Activated CD8-positive, alpha-beta T cell treated with anti-CD3 and anti-CD28 coated beads, Interleukin-2, amount 10 ng/mL, durations not matched to agents 7 days and 5 days (primary cell): ENCODE results near the gene TMEM271. TPM values are rescaled to one million over a fixed set of nuclear protein-coding genes. Genes with fewer than 3 reads are reported as not detected.
A peak's percentile ranks its signal among the peaks of the same experiment; 100 is the strongest.

Experiments used
- ATAC-seq: fragments of 150-1000 bp; cut with Tn5 transposase; one replicate; pipeline ENCODE4 v1.10.0; 2021; ENCODE audit warnings: moderate library complexity
- CTCF ChIA-PET: fragments of 350-600 bp; sonication (Branson Sonifier 250); formaldehyde crosslinking; loops from one replicate; lab custom pipeline; 2021; ENCODE audit warnings: antibody characterized with exemption; lab: Charles Lee
- POLR2A ChIA-PET: fragments of 350-600 bp; sonication (Branson Sonifier 250); formaldehyde crosslinking; loops from one replicate; lab custom pipeline; 2021; ENCODE audit warnings: antibody characterized with exemption; lab: Charles Lee
- DNase-seq: peaks from one replicate; pipeline ENCODE4 v3.0.0-alpha.2; 2020
- H3K27ac Mint-ChIP-seq: one replicate; pipeline ENCODE4 v1.8.0; 2021; ENCODE audit warnings: mild to moderate bottlenecking, mixed read lengths
- H3K27me3 Mint-ChIP-seq: one replicate; pipeline ENCODE4 v1.8.0; 2021; ENCODE audit warnings: low read depth, mixed read lengths
- H3K36me3 Mint-ChIP-seq: one replicate; pipeline ENCODE4 v1.8.0; 2021; ENCODE audit warnings: low read depth, mixed read lengths
- H3K4me1 Mint-ChIP-seq: one replicate; pipeline ENCODE4 v1.8.0; 2021; ENCODE audit warnings: low read depth, mixed read lengths
- H3K4me3 Mint-ChIP-seq: one replicate; pipeline ENCODE4 v1.8.0; 2021; ENCODE audit warnings: mild to moderate bottlenecking, mixed read lengths
- H3K9me3 Mint-ChIP-seq: one replicate; pipeline ENCODE4 v1.8.0; 2022; ENCODE audit warnings: mixed read lengths; ENCODE audit not compliant: insufficient read depth
- total RNA-seq, 2 experiments: library from RNA; stranded (reverse); gene quantifications; one replicate each; pipeline ENCODE4 v1.2.3, GENCODE V29; 2021

Gene TMEM271
- total RNA-seq, 2 experiments from 2014 or later: not detected

- Mint-ChIP-seq H3K4me1 (no peaks in the 10 kb centered on the region), H3K27me3 (no peaks in the 10 kb centered on the region), H3K36me3 (peaks cover 88% of the 10 kb centered on the region), H3K4me3 (no peak overlapping the region), H3K27ac (no peak overlapping the region), H3K9me3 (no peaks in the 10 kb centered on the region)
- CTCF ChIA-PET: no interaction called here
- DNase-seq: no peak
- POLR2A ChIA-PET: no interaction called here
- ATAC-seq: no peak
Observed at GRCh38 chr4:532588-533317, 43.3 kb downstream of the TMEM271 start.

GRCh38 chr4:531721-532565 lies 44.2 kb downstream of the TMEM271 start:
- DNase-seq (no peak), ATAC-seq (no peak)
- Mint-ChIP-seq H3K4me3 (no peak overlapping the region), H3K36me3 (peaks cover 88% of the 10 kb centered on the region), H3K9me3 (no peaks in the 10 kb centered on the region), H3K27me3 (no peaks in the 10 kb centered on the region), H3K4me1 (no peaks in the 10 kb centered on the region), H3K27ac (no peak overlapping the region)
- POLR2A ChIA-PET: no interaction called here
- CTCF ChIA-PET: no interaction called here

- Mint-ChIP-seq H3K36me3 (peaks cover 85% of the 10 kb centered on the region), H3K27me3 (no peaks in the 10 kb centered on the region), H3K4me1 (no peaks in the 10 kb centered on the region), H3K27ac (no peak overlapping the region), H3K4me3 (no peak overlapping the region), H3K9me3 (no peaks in the 10 kb centered on the region)
- ATAC-seq (no peak), DNase-seq (no peak)
- POLR2A ChIA-PET: no interaction called here
- CTCF ChIA-PET: no interaction called here
Observed at GRCh38 chr4:531076-531475, 45.0 kb downstream of the TMEM271 start.

GRCh38 chr4:530017-530781 lies 45.9 kb downstream of the TMEM271 start:
- DNase-seq: no peak
- Mint-ChIP-seq H3K27me3 (no peaks in the 10 kb centered on the region), H3K36me3 (peaks cover 86% of the 10 kb centered on the region), H3K27ac (no peak overlapping the region), H3K9me3 (no peaks in the 10 kb centered on the region), H3K4me1 (no peaks in the 10 kb centered on the region), H3K4me3 (no peak overlapping the region)
- ChIA-PET POLR2A (no interaction called here), CTCF (no interaction called here)
- ATAC-seq: no peak

GRCh38 chr4:529563-529962 lies 46.5 kb downstream of the TMEM271 start:
- Mint-ChIP-seq H3K27ac (no peak overlapping the region), H3K9me3 (no peaks in the 10 kb centered on the region), H3K27me3 (no peaks in the 10 kb centered on the region), H3K36me3 (peaks cover 86% of the 10 kb centered on the region), H3K4me3 (no peak overlapping the region), H3K4me1 (no peaks in the 10 kb centered on the region)
- ChIA-PET CTCF (no interaction called here), POLR2A (no interaction called here)
- ATAC-seq: no peak
- no peak for DNase-seq

GRCh38 chr4:528835-529234 lies 47.3 kb downstream of the TMEM271 start:
- CTCF ChIA-PET: no interaction called here
- POLR2A ChIA-PET: no interaction called here

GRCh38 chr4:528296-528695 lies 47.8 kb downstream of the TMEM271 start:
- POLR2A ChIA-PET: no interaction called here
- CTCF ChIA-PET: no interaction called here
- no peak for ATAC-seq
- DNase-seq: no peak
- Mint-ChIP-seq H3K36me3 (peaks cover 90% of the 10 kb centered on the region), H3K4me3 (no peak overlapping the region), H3K27ac (peak overlapping the region; percentile 44), H3K9me3 (no peaks in the 10 kb centered on the region), H3K4me1 (no peaks in the 10 kb centered on the region), H3K27me3 (no peaks in the 10 kb centered on the region)

More at GRCh38 chr4:528835-529234, 47.3 kb downstream of the TMEM271 start:
- no peak for ATAC-seq
- no peak for DNase-seq
- Mint-ChIP-seq H3K27me3 (no peaks in the 10 kb centered on the region), H3K4me1 (no peaks in the 10 kb centered on the region), H3K36me3 (peaks cover 89% of the 10 kb centered on the region), H3K9me3 (no peaks in the 10 kb centered on the region), H3K27ac (no peak overlapping the region), H3K4me3 (no peak overlapping the region)

GRCh38 chr4:526971-527460 lies 49.1 kb downstream of the TMEM271 start:
- ChIA-PET CTCF (no interaction called here), POLR2A (no interaction called here)
- ATAC-seq (no peak), DNase-seq (no peak)
- no peaks in the 10 kb centered on the region for H3K27me3 Mint-ChIP-seq
- H3K4me3 Mint-ChIP-seq: no peak overlapping the region
- H3K9me3 Mint-ChIP-seq: no peaks in the 10 kb centered on the region
- H3K36me3 Mint-ChIP-seq: peaks cover 90% of the 10 kb centered on the region
- H3K4me1 Mint-ChIP-seq: no peaks in the 10 kb centered on the region
- H3K27ac Mint-ChIP-seq: no peak overlapping the region

GRCh38 chr4:526189-526909 lies 49.7 kb downstream of the TMEM271 start:
- Mint-ChIP-seq H3K36me3 (peaks cover 89% of the 10 kb centered on the region), H3K9me3 (no peaks in the 10 kb centered on the region), H3K4me3 (no peak overlapping the region), H3K27me3 (no peaks in the 10 kb centered on the region), H3K27ac (no peak overlapping the region), H3K4me1 (no peaks in the 10 kb centered on the region)
- POLR2A ChIA-PET: no interaction called here
- ATAC-seq (no peak), DNase-seq (no peak)
- CTCF ChIA-PET: no interaction called here

- no peak overlapping the region for H3K27ac Mint-ChIP-seq
- POLR2A ChIA-PET: no interaction called here
- no peaks in the 10 kb centered on the region for H3K27me3 Mint-ChIP-seq
- CTCF ChIA-PET: no interaction called here
- H3K36me3 Mint-ChIP-seq: peaks cover 83% of the 10 kb centered on the region
- H3K9me3 Mint-ChIP-seq: no peaks in the 10 kb centered on the region
- DNase-seq: no peak
- ATAC-seq: no peak
- H3K4me3 Mint-ChIP-seq: no peak overlapping the region
- H3K4me1 Mint-ChIP-seq: no peaks in the 10 kb centered on the region
Observed at GRCh38 chr4:525660-526059, 50.4 kb downstream of the TMEM271 start.

GRCh38 chr4:524196-524595 lies 51.9 kb downstream of the TMEM271 start:
- no peak overlapping the region for H3K4me3 Mint-ChIP-seq
- peaks cover 76% of the 10 kb centered on the region for H3K36me3 Mint-ChIP-seq
- no peaks in the 10 kb centered on the region for H3K4me1 Mint-ChIP-seq
- H3K9me3 Mint-ChIP-seq: no peaks in the 10 kb centered on the region
- no peak overlapping the region for H3K27ac Mint-ChIP-seq
- ATAC-seq: no peak
- POLR2A ChIA-PET: no interaction called here
- H3K27me3 Mint-ChIP-seq: no peaks in the 10 kb centered on the region
- CTCF ChIA-PET: no interaction called here
- no peak for DNase-seq
